Measurements from ENCODE around the gene DACT3. TPM values are rescaled to one million over a fixed set of nuclear protein-coding genes. Genes with fewer than 3 reads are reported as not detected.
A peak's percentile ranks its signal among the peaks of the same experiment; 100 is the strongest.

The DACT3 gene
- total RNA-seq, 6 donors from 2014 or later: 1.8 to 12.0 (median 4.0) TPM

GRCh38 chr19:46602392-46603194, 58.4 kb downstream of the DACT3 start:
- Histone ChIP-seq H3K9me3 (no peaks in the 10 kb centered on the region), H3K36me3 (peaks cover 6 to 27% (median 24%) of the 10 kb centered on the region in 4 donors), H3K27ac (peak overlapping the region; percentile 9 to 99 (median 98)), H3K4me3 (peak overlapping the region; percentile 76 to 100 (median 98)), H3K4me1 (peaks cover 23 to 32% (median 28%) of the 10 kb centered on the region in 4 donors), H3K27me3 (no peaks in the 10 kb centered on the region)
- no peak for DNase-seq
- 24 to 30% methylated on average over 4 to 23 of the region's 23 CpGs for WGBS, 2 donors
- ATAC-seq (ENCODE audit: low FRiP score in 2 of 2): no peak
- TF ChIP-seq EP300 (IDR thresholded peaks at IDR 0.05) (no peak), POLR2A (IDR thresholded peaks at IDR 0.05) (no peak), POLR2AphosphoS5 (IDR thresholded peaks at IDR 0.05) (no peak)
- TF ChIP-seq, protein P1, sequence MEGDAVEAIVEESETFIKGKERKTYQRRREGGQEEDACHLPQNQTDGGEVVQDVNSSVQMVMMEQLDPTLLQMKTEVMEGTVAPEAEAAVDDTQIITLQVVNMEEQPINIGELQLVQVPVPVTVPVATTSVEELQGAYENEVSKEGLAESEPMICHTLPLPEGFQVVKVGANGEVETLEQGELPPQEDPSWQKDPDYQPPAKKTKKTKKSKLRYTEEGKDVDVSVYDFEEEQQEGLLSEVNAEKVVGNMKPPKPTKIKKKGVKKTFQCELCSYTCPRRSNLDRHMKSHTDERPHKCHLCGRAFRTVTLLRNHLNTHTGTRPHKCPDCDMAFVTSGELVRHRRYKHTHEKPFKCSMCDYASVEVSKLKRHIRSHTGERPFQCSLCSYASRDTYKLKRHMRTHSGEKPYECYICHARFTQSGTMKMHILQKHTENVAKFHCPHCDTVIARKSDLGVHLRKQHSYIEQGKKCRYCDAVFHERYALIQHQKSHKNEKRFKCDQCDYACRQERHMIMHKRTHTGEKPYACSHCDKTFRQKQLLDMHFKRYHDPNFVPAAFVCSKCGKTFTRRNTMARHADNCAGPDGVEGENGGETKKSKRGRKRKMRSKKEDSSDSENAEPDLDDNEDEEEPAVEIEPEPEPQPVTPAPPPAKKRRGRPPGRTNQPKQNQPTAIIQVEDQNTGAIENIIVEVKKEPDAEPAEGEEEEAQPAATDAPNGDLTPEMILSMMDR (IDR thresholded peaks at IDR 0.05): no peak

- no peak for TF ChIP-seq POLR2AphosphoS5 (IDR thresholded peaks at IDR 0.05)
- TF ChIP-seq POLR2A (IDR thresholded peaks at IDR 0.05): peak; percentile 40 to 88 (median 76)
- no peak for TF ChIP-seq EP300 (IDR thresholded peaks at IDR 0.05)
- TF ChIP-seq, protein P1 (IDR thresholded peaks at IDR 0.05): no peak
- Histone ChIP-seq H3K9me3 (no peaks in the 10 kb centered on the region), H3K27me3 (no peaks in the 10 kb centered on the region), H3K4me1 (peaks cover 23 to 32% (median 28%) of the 10 kb centered on the region in 4 donors), H3K4me3 (peak within 1 kb of the TSS; percentile 76 to 100 (median 98)), H3K36me3 (peaks cover 0 to 16% (median 14%) of the 10 kb centered on the region in 4 donors), H3K27ac (peak within 1 kb of the TSS; percentile 97 to 99 (median 98))
- 1 to 2% methylated on average over 17 to 31 of the region's 51 CpGs for WGBS, 2 donors
- peak in 1 of 2 donors; percentile 81 for DNase-seq
- ATAC-seq (ENCODE audit: low FRiP score in 2 of 2): no peak
These were observed 59.4 kb downstream of the DACT3 start, which contains the start of gene CALM3 for GRCh38 chr19:46601318-46602224. CALM3 (plus strand) TSS chr19:46601330; CDS start chr19:46601435, 105 bp downstream.

DNA sequence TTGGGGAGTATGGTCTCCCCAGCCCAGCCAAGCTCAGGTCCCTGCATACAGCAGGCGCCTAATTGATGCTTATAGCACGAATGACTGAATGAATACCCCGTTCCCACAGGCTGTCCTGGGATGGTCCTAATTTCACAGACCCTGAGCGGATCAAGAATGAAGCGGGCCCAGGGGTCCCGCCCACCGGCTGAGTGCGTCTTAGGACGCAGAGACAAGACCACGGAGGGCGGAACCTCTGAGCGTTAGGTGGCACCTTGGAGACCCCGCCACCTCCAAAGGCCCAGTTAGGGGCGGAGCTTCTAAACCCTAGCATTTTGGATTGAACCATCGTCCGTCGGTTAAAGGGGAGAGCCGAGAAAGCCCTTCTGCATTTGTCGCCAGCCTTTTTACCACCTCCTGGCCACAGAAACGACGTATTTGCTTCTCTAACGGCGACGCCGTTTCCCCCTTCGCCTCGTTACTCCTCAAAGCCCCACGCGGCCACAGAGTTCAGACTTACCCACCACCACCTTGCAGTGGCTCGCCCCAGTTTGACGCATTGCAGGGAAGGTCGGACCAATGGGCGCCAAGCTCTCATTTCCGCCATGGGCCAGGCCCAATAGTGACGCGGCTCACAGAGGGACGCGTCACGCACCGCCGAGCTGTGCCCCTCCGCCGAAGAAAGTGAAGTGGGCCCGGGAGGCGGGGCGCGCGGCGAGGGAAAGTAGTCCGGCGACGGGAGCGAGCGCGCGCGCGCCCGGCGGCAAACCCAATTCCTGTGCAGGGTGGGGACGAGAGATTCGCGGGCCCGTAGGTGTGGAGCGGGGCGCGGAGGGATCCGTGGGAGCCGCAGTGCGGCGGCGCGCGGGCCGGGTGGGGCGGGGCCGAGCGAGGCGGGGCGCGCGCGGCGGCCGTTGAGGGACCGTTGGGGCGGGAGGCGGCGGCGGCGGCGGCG, 60.3 kb downstream of the DACT3 start:
- TF ChIP-seq, protein P1 (IDR thresholded peaks at IDR 0.05): peak in 2 of 6 experiments; percentile 3 to 21
- peak; percentile 70 to 78 for TF ChIP-seq POLR2AphosphoS5 (IDR thresholded peaks at IDR 0.05)
- TF ChIP-seq POLR2A (IDR thresholded peaks at IDR 0.05): peak in 3 of 4 donors; percentile 58 to 70 (median 64)
- TF ChIP-seq EP300 (IDR thresholded peaks at IDR 0.05): peak in 1 of 4 donors; percentile 19

More for the DNA sequence above, 60.3 kb downstream of the DACT3 start:
- ATAC-seq (ENCODE audit: low FRiP score in 2 of 2): peak; percentile 96
- WGBS, 2 donors: 1 to 5% methylated on average over 24 to 28 of the region's 93 CpGs
- Histone ChIP-seq H3K36me3 (peaks cover 0 to 7% (median 4%) of the 10 kb centered on the region in 4 donors), H3K4me1 (peaks cover 23 to 32% (median 28%) of the 10 kb centered on the region in 4 donors), H3K27ac (peak overlapping the region; percentile 97 to 99 (median 98)), H3K27me3 (no peaks in the 10 kb centered on the region), H3K9me3 (no peaks in the 10 kb centered on the region), H3K4me3 (peak overlapping the region; percentile 21 to 100 (median 88))
- DNase-seq: peak; percentile 93 to 99

All from upper lobe of left lung (tissue), 6 donors.